H9 (cell line): Measurements from ENCODE around the gene DENND1C. TPM values are rescaled to one million over a fixed set of nuclear protein-coding genes. Genes with fewer than 3 reads are reported as not detected.

Source experiments
- DNase-seq: peaks from one replicate; pipeline ENCODE4 v3.0.0-alpha.2; 2017
- H2AFZ ChIP-seq: one replicate; pipeline ENCODE4 v1.6.1; 2013; ENCODE audit warnings: mild to moderate bottlenecking, low read length, control low read depth, moderate library complexity
- H2AK5ac ChIP-seq: 2 replicates; pipeline ENCODE4 v1.6.1; 2013; ENCODE audit warnings: low read length, control low read depth, mixed read lengths; ENCODE audit not compliant: insufficient read length
- H2BK120ac ChIP-seq: one replicate; pipeline ENCODE4 v1.6.1; 2013; ENCODE audit warnings: low read depth, mild to moderate bottlenecking, low read length, control low read depth, inconsistent platforms; ENCODE audit not compliant: poor library complexity, severe bottlenecking
- H2BK12ac ChIP-seq: 2 replicates; pipeline ENCODE4 v1.6.1; 2013; ENCODE audit warnings: low read length, control low read depth, mixed read lengths, low read depth; ENCODE audit not compliant: insufficient read length
- H2BK15ac ChIP-seq: 2 replicates; pipeline ENCODE4 v1.6.1; 2013; ENCODE audit warnings: low read depth, low read length, control low read depth
- H2BK20ac ChIP-seq: one replicate; pipeline ENCODE4 v1.6.1; 2013; ENCODE audit warnings: low read depth, mild to moderate bottlenecking, low read length, control low read depth, inconsistent platforms; ENCODE audit not compliant: poor library complexity, severe bottlenecking
- H2BK5ac ChIP-seq: 2 replicates; pipeline ENCODE4 v1.6.1; 2013; ENCODE audit warnings: low read length, control low read depth, mixed read lengths; ENCODE audit not compliant: insufficient read length
- H3K14ac ChIP-seq: 2 replicates; pipeline ENCODE4 v1.6.1; 2013; ENCODE audit warnings: low read length, control low read depth; ENCODE audit not compliant: insufficient read depth
- H3K18ac ChIP-seq: 2 replicates; pipeline ENCODE4 v1.6.1; 2013; ENCODE audit warnings: low read depth, mild to moderate bottlenecking, mixed read lengths, low read length, control low read depth; ENCODE audit not compliant: insufficient read length
- H3K23ac ChIP-seq: 2 replicates; pipeline ENCODE4 v1.6.1; 2013; ENCODE audit warnings: low read length, control low read depth, mixed read lengths, low read depth; ENCODE audit not compliant: insufficient read length
- H3K23me2 ChIP-seq: 2 replicates; pipeline ENCODE4 v1.6.1; 2013; ENCODE audit warnings: low read depth, mild to moderate bottlenecking, mixed read lengths, low read length, control low read depth; ENCODE audit not compliant: insufficient read length, poor library complexity, severe bottlenecking
- H3K27ac ChIP-seq: 2 replicates; pipeline ENCODE4 v1.5.1; 2013; ENCODE audit warnings: low read length, control low read depth, mixed read lengths, low read depth; ENCODE audit not compliant: insufficient read length
- H3K27me3 ChIP-seq: 2 replicates; pipeline ENCODE4 v1.6.1; 2013; ENCODE audit warnings: low read length, control low read depth, inconsistent platforms; ENCODE audit not compliant: insufficient read depth
- H3K4ac ChIP-seq: 2 replicates; pipeline ENCODE4 v1.6.1; 2013; ENCODE audit warnings: low read depth, mild to moderate bottlenecking, control low read depth, inconsistent platforms, low read length, moderate library complexity
- H3K4me1 ChIP-seq: 2 replicates; pipeline ENCODE4 v1.6.1; 2013; ENCODE audit warnings: low read length, control low read depth, inconsistent platforms; ENCODE audit not compliant: insufficient read depth
- H3K4me2 ChIP-seq: 2 replicates; pipeline ENCODE4 v1.6.1; 2013; ENCODE audit warnings: low read length, control low read depth, mixed read lengths; ENCODE audit not compliant: insufficient read length, insufficient read depth
- H3K56ac ChIP-seq: 2 replicates; pipeline ENCODE4 v1.6.1; 2013; ENCODE audit warnings: low read depth, mild to moderate bottlenecking, mixed read lengths, low read length, control low read depth; ENCODE audit not compliant: insufficient read length
- H3K79me1 ChIP-seq: 2 replicates; pipeline ENCODE4 v1.6.1; 2013; ENCODE audit warnings: low read depth, mild to moderate bottlenecking, moderate library complexity, low read length, control low read depth, inconsistent platforms; ENCODE audit not compliant: insufficient read depth, poor library complexity, severe bottlenecking
- H3K79me2 ChIP-seq: 2 replicates; pipeline ENCODE4 v1.6.1; 2013; ENCODE audit warnings: low read length, control low read depth, inconsistent platforms; ENCODE audit not compliant: insufficient read depth
- H3K9ac ChIP-seq: 2 replicates; pipeline ENCODE4 v1.6.1; 2013; ENCODE audit warnings: low read length, control low read depth, mixed read lengths; ENCODE audit not compliant: insufficient read length; ENCODE audit errors: extremely low read depth
- H3K9me3 ChIP-seq: one replicate; pipeline ENCODE4 v1.6.1; 2013; ENCODE audit warnings: low read depth, low read length, inconsistent platforms; ENCODE audit not compliant: control insufficient read depth
- H3T11ph ChIP-seq: one replicate; pipeline ENCODE4 v1.6.1; 2013; ENCODE audit warnings: mild to moderate bottlenecking, low read length, control low read depth, inconsistent platforms
- H4K20me1 ChIP-seq: one replicate; pipeline ENCODE4 v1.6.1; 2013; ENCODE audit not compliant: control insufficient read depth, insufficient read length, insufficient read depth
- H4K5ac ChIP-seq: 2 replicates; pipeline ENCODE4 v1.6.1; 2013; ENCODE audit warnings: low read depth, mild to moderate bottlenecking, mixed read lengths, low read length, control low read depth; ENCODE audit not compliant: insufficient read length
- H4K8ac ChIP-seq: replicated peaks from 2 replicates; pipeline ENCODE4 v1.6.1; 2013; ENCODE audit warnings: low read length, control low read depth, mixed read lengths, low read depth; ENCODE audit not compliant: insufficient read length
- H4K91ac ChIP-seq: 2 replicates; pipeline ENCODE4 v1.6.1; 2013; ENCODE audit warnings: low read depth, mild to moderate bottlenecking, moderate library complexity, mixed read lengths, low read length, control low read depth; ENCODE audit not compliant: insufficient read length
- H3K27ac Mint-ChIP-seq, 3 experiments: 2 replicates in 2 of 3; 3 replicates in 1 of 3; pipeline ENCODE4 v1.8.0; 2020 to 2021; ENCODE audit warnings: mixed read lengths in 3 of 3, mild to moderate bottlenecking in 1 of 3, moderate library complexity in 1 of 3
- H3K27me3 Mint-ChIP-seq: 2 replicates; pipeline ENCODE4 v1.8.0; 2021; ENCODE audit warnings: low read depth, mild to moderate bottlenecking, moderate library complexity, mixed read lengths
- H3K36me3 Mint-ChIP-seq, 3 experiments: 2 replicates in 2 of 3; 3 replicates in 1 of 3; pipeline ENCODE4 v1.8.0; 2020 to 2021; ENCODE audit warnings: low read depth in 3 of 3, mixed read lengths in 3 of 3; ENCODE audit not compliant: insufficient read depth in 1 of 3
- H3K4me1 Mint-ChIP-seq, 2 experiments: 2 replicates each; pipeline ENCODE4 v1.8.0; 2020; ENCODE audit warnings: mixed read lengths in 2 of 2
- H3K4me3 Mint-ChIP-seq, 2 experiments: 2 replicates in 1 of 2; 3 replicates in 1 of 2; pipeline ENCODE4 v1.8.0; 2020 to 2021; ENCODE audit warnings: mild to moderate bottlenecking in 2 of 2, mixed read lengths in 2 of 2, moderate library complexity in 1 of 2
- H3K9me3 Mint-ChIP-seq, 2 experiments: 2 replicates in 1 of 2; 3 replicates in 1 of 2; pipeline ENCODE4 v1.8.0; 2020; ENCODE audit warnings: mild to moderate bottlenecking in 2 of 2, mixed read lengths in 2 of 2, moderate library complexity in 1 of 2
- WGBS: extraction: QIAGEN DNeasy Blood & Tissue Kit; methylation state at CpG from one replicate; pipeline ENCODE4 v1.1.7; 2013; ENCODE audit warnings: missing lambda C conversion rate, low lambda C conversion rate, mixed read lengths; ENCODE audit not compliant: insufficient read length; ENCODE audit errors: extremely low coverage; 5-methylcytosine and 5-hydroxymethylcytosine counted together
- total RNA-seq: library from RNA; stranded (reverse); gene quantifications from 2 replicates; pipeline ENCODE4 v1.2.1, GENCODE V29; 2021
- TF ChIP-seq, protein P1 (sequence below): fragments of 200-600 bp; sonication (generic); conservative IDR thresholded peaks from 3 replicates; pipeline ENCODE4 v1.8.0; 2021; ENCODE audit warnings: antibody characterized with exemption, mild to moderate bottlenecking

DENND1C gene
- total RNA-seq, 1 experiment from 2014 or later, result 2.4 TPM

DNA sequence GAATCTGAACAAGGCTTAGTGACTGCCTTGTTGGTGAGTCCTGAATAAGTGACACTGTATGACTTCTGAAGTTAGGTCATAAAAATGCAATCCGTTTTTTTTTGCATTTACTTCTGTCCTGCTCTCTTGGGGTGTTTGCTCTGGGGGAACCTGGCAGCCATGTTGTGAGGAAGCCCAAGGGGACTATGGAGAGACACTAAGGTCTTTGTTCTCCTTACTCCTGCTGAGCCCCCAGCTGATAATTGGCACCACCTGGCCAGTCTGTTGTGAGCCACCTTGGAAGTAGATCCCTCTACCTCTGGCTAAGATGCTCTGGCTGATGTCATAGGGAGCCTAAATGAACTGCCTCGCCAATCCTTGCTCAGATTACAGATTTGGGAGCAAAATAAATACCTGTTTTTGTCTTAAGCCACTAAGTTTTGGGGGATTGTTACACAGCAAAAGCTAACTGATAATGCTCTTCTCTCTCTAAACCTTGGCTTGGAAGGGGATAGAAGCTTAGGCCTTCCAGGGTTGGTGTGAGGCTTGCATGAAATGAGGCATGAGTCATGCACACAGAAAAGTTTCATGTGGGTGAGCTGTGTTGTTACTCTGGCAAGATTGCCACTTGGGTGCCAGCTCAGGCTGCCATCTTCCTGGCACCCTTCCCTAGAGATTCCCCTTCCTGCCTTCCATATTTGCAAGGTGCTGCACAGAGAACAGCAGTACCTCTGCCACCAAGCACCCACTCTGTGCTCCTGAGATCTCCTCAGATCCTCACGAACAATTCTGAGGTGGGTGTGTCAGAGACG lies 10.4 kb upstream of the DENND1C start:
- H4K5ac ChIP-seq, result no peak overlapping the region

More for the DNA sequence above, 10.4 kb upstream of the DENND1C start:
- no peak overlapping the region for H2BK120ac ChIP-seq
- H3K56ac ChIP-seq, result no peak overlapping the region
- peaks cover 0 to 15% (median 0%) of the 10 kb centered on the region in 3 experiments; a peak in 3 of 7 replicates for H3K36me3 Mint-ChIP-seq
- no peak for DNase-seq
- H3K23me2 ChIP-seq, result peaks cover 3% of the 10 kb centered on the region
- H4K91ac ChIP-seq, result no peak overlapping the region
- H3K4me3 Mint-ChIP-seq, result no peak overlapping the region
- no CpG with 5 or more reads among the region's 4 CpGs for WGBS
- no peaks in the 10 kb centered on the region for H3K9me3 ChIP-seq
- H3K4me1 Mint-ChIP-seq, result no peaks in the 10 kb centered on the region
- H3K27me3 ChIP-seq, result no peaks in the 10 kb centered on the region
- H3K4ac ChIP-seq, result no peak overlapping the region
- H3K79me1 ChIP-seq, result no peaks in the 10 kb centered on the region
- no peaks in the 10 kb centered on the region for H4K20me1 ChIP-seq
- no peak overlapping the region for H3K14ac ChIP-seq
- peaks cover 21% of the 10 kb centered on the region for H3K27me3 Mint-ChIP-seq
- H2BK15ac ChIP-seq, result no peak overlapping the region
- no peak overlapping the region for H2BK5ac ChIP-seq
- H2AK5ac ChIP-seq, result no peak overlapping the region
- H3K9me3 Mint-ChIP-seq, result peaks cover 2 to 3% of the 10 kb centered on the region in 2 experiments; a peak in 1 of 5 replicates
- H2AFZ ChIP-seq, result no peak overlapping the region
- H3T11ph ChIP-seq, result no peak overlapping the region
- H3K27ac ChIP-seq, result no peak overlapping the region
- H4K8ac ChIP-seq, result no peak overlapping the region
- no peaks in the 10 kb centered on the region for H3K79me2 ChIP-seq
- no peak overlapping the region for H3K27ac Mint-ChIP-seq
- no peak overlapping the region for H3K23ac ChIP-seq
- no peaks in the 10 kb centered on the region for H3K4me1 ChIP-seq
- H3K4me2 ChIP-seq, result no peak overlapping the region
- H2BK12ac ChIP-seq, result no peak overlapping the region
- TF ChIP-seq, protein P1, sequence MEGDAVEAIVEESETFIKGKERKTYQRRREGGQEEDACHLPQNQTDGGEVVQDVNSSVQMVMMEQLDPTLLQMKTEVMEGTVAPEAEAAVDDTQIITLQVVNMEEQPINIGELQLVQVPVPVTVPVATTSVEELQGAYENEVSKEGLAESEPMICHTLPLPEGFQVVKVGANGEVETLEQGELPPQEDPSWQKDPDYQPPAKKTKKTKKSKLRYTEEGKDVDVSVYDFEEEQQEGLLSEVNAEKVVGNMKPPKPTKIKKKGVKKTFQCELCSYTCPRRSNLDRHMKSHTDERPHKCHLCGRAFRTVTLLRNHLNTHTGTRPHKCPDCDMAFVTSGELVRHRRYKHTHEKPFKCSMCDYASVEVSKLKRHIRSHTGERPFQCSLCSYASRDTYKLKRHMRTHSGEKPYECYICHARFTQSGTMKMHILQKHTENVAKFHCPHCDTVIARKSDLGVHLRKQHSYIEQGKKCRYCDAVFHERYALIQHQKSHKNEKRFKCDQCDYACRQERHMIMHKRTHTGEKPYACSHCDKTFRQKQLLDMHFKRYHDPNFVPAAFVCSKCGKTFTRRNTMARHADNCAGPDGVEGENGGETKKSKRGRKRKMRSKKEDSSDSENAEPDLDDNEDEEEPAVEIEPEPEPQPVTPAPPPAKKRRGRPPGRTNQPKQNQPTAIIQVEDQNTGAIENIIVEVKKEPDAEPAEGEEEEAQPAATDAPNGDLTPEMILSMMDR, result no peak
- no peak overlapping the region for H3K9ac ChIP-seq
- no peak overlapping the region for H3K18ac ChIP-seq
- no peak overlapping the region for H2BK20ac ChIP-seq
